SJCRH30 (cell line): ENCODE measurements around the gene DNAJC22. TPM values are rescaled to one million over a fixed set of nuclear protein-coding genes. Genes with fewer than 3 reads are reported as not detected.

ENCODE experiments used
- DNase-seq, 2 experiments: peaks; one replicate each; pipeline ENCODE4 v3.0.0-alpha.2; 2015 to 2020
- H3K27ac ChIP-seq: fragments of 250-450 bp; sonication (Bioruptor Pico); 2 replicates; pipeline ENCODE4 v1.5.1; 2020; ENCODE audit warnings: mild to moderate bottlenecking, moderate library complexity
- H3K27me3 ChIP-seq: fragments of 250-450 bp; sonication (Bioruptor Pico); 2 replicates; pipeline ENCODE4 v1.5.1; 2020; ENCODE audit warnings: mild to moderate bottlenecking, moderate library complexity
- H3K36me3 ChIP-seq: fragments of 250-450 bp; sonication (Bioruptor Pico); 2 replicates; pipeline ENCODE4 v1.5.1; 2020; ENCODE audit warnings: mild to moderate bottlenecking, moderate library complexity
- H3K4me1 ChIP-seq: fragments of 250-450 bp; sonication (Bioruptor Pico); 2 replicates; pipeline ENCODE4 v1.5.1; 2020; ENCODE audit warnings: mild to moderate bottlenecking, moderate library complexity
- H3K4me3 ChIP-seq: fragments of 250-450 bp; sonication (Bioruptor Pico); 2 replicates; pipeline ENCODE4 v1.5.1; 2020; ENCODE audit warnings: mild to moderate bottlenecking, moderate library complexity
- H3K9me3 ChIP-seq: fragments of 250-450 bp; sonication (Bioruptor Pico); replicated peaks from 2 replicates; pipeline ENCODE4 v1.5.1; 2020; ENCODE audit warnings: mild to moderate bottlenecking, moderate library complexity
- total RNA-seq: library from RNA; depleted of rRNA; stranded (reverse); fragments of >200 nt; shearing (Covaris generic); gene quantifications from 2 replicates; pipeline ENCODE4 v1.2.3, GENCODE V29; 2014

The DNAJC22 gene
- total RNA-seq, 1 experiment from 2014 or later = 11.9 TPM

DNA sequence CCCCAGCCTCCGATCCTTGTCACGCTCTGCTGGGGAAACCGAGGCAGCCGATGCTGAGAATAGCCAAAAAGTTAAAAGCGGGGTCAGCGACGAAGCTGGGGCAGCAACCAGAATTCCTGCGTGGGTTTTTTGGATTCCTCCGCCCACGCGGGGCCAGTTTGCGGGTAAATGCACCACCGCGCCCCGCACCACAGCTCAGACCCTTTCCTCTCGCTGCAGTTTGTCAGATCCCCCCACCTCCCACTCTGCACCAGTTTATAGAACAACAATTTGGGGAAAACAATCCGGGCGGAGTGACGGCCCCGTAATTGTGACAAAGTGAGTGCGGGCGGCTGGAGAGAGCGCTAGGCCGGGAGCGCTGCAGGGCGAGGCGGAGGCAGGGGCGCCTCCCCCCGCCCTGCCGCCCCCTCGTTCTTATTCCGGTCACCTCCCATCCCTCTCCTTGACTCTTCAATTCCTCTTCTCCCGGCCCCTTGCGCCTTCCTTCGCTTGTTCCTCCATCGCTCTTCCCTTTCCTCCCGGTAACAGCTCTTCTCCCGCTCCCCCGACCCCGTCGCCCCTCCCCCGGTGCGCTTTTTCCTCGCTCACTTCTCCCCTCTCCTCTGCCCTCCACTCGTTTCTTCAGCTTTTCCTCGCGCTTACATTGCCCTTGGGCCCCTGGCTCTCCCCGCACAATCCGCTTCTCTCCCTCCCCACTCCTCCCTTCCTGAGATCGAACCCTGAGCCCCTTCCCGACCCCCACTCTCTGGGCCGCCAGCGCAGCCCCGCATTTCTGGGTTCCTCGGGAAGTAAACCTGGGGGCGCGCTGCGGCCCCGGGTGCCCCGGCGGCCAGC lies 646 bp upstream of the DNAJC22 start:
- Histone ChIP-seq H3K4me3 (peak overlapping the region; percentile 60), H3K27ac (no peak overlapping the region), H3K27me3 (peaks cover 12% of the 10 kb centered on the region; the same call in 1 of the 2 replicates), H3K9me3 (no peaks in the 10 kb centered on the region), H3K4me1 (peaks cover 15% of the 10 kb centered on the region; the same call in 1 of the 2 replicates), H3K36me3 (no peaks in the 10 kb centered on the region)
- no peak for DNase-seq

DNA sequence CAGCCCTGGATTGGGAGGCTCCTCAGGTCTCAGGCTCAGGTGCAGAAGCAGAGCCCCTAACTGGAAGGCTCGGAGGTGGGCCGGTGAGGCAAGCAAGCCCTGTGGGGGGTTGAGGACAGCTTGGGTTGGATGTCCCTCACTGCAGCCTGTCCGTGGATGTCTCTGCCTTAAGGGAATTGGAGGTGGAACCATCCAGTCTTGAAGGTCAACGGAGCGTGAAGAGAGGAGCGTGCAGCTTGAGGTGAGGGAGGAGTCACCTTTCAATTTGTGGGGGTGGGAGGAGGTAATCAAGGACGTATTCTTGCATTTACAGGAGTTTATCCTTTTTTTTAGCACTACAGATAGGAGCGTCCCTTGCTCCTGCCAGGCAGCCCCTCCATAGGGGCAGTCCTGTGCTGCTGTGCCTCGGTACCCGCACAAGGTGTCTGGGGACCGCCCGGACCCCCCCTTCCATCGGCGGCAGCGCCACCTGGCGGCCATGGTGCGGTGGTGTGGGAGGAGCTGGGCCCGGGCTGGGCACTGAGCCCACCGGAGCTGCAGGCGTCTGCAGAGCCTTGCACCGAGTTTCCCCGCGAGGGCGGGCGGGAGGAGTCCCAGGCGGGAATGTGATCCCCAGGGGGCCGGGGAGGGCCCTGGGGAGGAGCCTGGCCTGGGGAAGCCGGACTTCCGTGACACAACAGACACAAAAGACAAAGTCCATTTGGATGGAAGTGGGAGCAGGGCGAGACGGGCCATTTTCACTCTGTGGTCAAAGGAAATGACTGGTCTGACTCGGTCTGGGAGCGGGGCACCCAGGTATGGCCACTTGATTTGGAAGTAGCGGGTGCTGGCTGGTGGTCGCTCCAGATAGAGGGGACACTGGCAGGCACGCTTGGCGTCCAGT lies 864 bp downstream of the DNAJC22 start:
- H3K4me1 ChIP-seq = peaks cover 15% of the 10 kb centered on the region; the same call in 1 of the 2 replicates
- H3K36me3 ChIP-seq = no peaks in the 10 kb centered on the region
- peak overlapping the region; percentile 33 for H3K27ac ChIP-seq
- peak overlapping the region; percentile 60 for H3K4me3 ChIP-seq
- peak; percentile 94 to 95 for DNase-seq
- no peaks in the 10 kb centered on the region for H3K9me3 ChIP-seq
- peaks cover 12% of the 10 kb centered on the region; the same call in 1 of the 2 replicates for H3K27me3 ChIP-seq

- Histone ChIP-seq H3K9me3 (no peaks in the 10 kb centered on the region), H3K27me3 (peaks cover 12% of the 10 kb centered on the region; the same call in 1 of the 2 replicates), H3K4me1 (peaks cover 11% of the 10 kb centered on the region; the same call in 1 of the 2 replicates), H3K36me3 (no peaks in the 10 kb centered on the region), H3K27ac (no peak overlapping the region), H3K4me3 (no peak overlapping the region)
- DNase-seq = no peak
Measured at GRCh38 chr12:49348781-49349180, 2.1 kb downstream of the DNAJC22 start.

- no peaks in the 10 kb centered on the region for H3K9me3 ChIP-seq
- no peaks in the 10 kb centered on the region for H3K36me3 ChIP-seq
- H3K4me3 ChIP-seq = no peak overlapping the region
- H3K27ac ChIP-seq = no peak overlapping the region
- DNase-seq = no peak
- H3K4me1 ChIP-seq = peaks cover 11% of the 10 kb centered on the region; the same call in 1 of the 2 replicates
- H3K27me3 ChIP-seq = peaks cover 12% of the 10 kb centered on the region; the same call in 1 of the 2 replicates
Measured at GRCh38 chr12:49349266-49349665, 2.6 kb downstream of the DNAJC22 start.

DNA sequence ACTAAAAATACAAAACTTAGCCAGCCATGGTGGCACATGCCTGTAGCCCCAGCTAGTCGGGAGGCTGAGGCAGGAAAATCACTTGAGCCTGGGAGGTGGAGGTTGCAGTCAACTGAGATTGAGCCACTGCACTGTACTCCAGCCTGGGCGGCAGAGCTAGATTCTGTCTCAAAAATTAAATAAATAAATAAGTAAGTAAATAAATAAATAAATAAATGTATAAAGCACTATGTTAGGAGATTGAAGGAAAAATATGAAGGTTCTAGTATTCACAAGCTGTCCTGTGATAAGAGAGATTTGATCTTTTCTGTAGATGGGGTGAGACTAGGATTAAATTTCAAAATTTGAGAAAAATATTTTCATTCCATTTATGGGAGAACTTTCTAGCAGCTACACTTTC lies 5.7 kb downstream of the DNAJC22 start:
- peaks cover 4% of the 10 kb centered on the region; the same call in 1 of the 2 replicates for H3K4me1 ChIP-seq
- H3K27ac ChIP-seq = no peak overlapping the region
- no peaks in the 10 kb centered on the region for H3K36me3 ChIP-seq
- H3K9me3 ChIP-seq = no peaks in the 10 kb centered on the region
- no peaks in the 10 kb centered on the region for H3K27me3 ChIP-seq
- no peak overlapping the region for H3K4me3 ChIP-seq
- no peak for DNase-seq

DNA sequence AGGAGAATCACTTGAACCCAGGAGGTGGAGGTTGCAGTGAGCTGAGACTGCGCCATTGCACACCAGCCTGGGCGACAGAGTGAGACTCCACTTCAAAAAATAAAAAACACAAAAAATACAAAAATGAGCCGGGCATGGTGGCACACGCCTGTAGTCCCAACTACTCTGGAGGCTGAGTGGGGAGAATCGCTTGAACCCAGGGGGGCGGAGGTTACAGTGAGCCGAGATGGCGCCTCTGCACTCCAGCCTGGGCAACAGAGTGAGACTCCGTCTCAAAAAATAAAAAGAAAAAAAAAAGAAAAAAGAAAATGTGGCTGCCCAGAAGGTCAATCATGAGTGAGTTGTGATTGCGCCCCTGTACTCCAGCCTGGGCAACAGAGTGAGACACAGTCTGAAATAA lies 9.2 kb downstream of the DNAJC22 start:
- H3K27me3 ChIP-seq = no peaks in the 10 kb centered on the region
- H3K4me3 ChIP-seq = no peak overlapping the region
- no peaks in the 10 kb centered on the region for H3K9me3 ChIP-seq
- no peaks in the 10 kb centered on the region for H3K36me3 ChIP-seq
- no peak overlapping the region for H3K27ac ChIP-seq
- no peak for DNase-seq
- no peaks in the 10 kb centered on the region for H3K4me1 ChIP-seq

GRCh38 chr12:49357103-49357678 lies 10.5 kb downstream of the DNAJC22 start:
- H3K4me3 ChIP-seq = no peak overlapping the region
- no peaks in the 10 kb centered on the region for H3K4me1 ChIP-seq
- DNase-seq = peak in 1 of 2 experiments; percentile 70
- H3K27ac ChIP-seq = no peak overlapping the region
- H3K9me3 ChIP-seq = no peaks in the 10 kb centered on the region
- no peaks in the 10 kb centered on the region for H3K27me3 ChIP-seq
- no peaks in the 10 kb centered on the region for H3K36me3 ChIP-seq

- Histone ChIP-seq H3K27ac (no peak overlapping the region), H3K36me3 (no peaks in the 10 kb centered on the region), H3K9me3 (no peaks in the 10 kb centered on the region), H3K27me3 (no peaks in the 10 kb centered on the region), H3K4me3 (no peak overlapping the region), H3K4me1 (no peaks in the 10 kb centered on the region)
- DNase-seq = peak; percentile 75 to 95
Measured at GRCh38 chr12:49358483-49359141, 11.9 kb downstream of the DNAJC22 start.

GRCh38 chr12:49359671-49360070 lies 13.0 kb downstream of the DNAJC22 start:
- Histone ChIP-seq H3K27me3 (no peaks in the 10 kb centered on the region), H3K9me3 (no peaks in the 10 kb centered on the region), H3K36me3 (no peaks in the 10 kb centered on the region), H3K4me1 (no peaks in the 10 kb centered on the region), H3K27ac (no peak overlapping the region), H3K4me3 (no peak overlapping the region)
- DNase-seq = no peak

- Histone ChIP-seq H3K4me1 (peaks cover 10% of the 10 kb centered on the region), H3K9me3 (no peaks in the 10 kb centered on the region), H3K27ac (no peak overlapping the region), H3K4me3 (no peak overlapping the region), H3K27me3 (no peaks in the 10 kb centered on the region), H3K36me3 (no peaks in the 10 kb centered on the region)
- DNase-seq = no peak
Measured at GRCh38 chr12:49362077-49362476, 15.4 kb downstream of the DNAJC22 start.

- no peaks in the 10 kb centered on the region for H3K9me3 ChIP-seq
- no peaks in the 10 kb centered on the region for H3K36me3 ChIP-seq
- no peaks in the 10 kb centered on the region for H3K27me3 ChIP-seq
- no peak for DNase-seq
- H3K27ac ChIP-seq = no peak overlapping the region
- peaks cover 19% of the 10 kb centered on the region for H3K4me1 ChIP-seq
- no peak overlapping the region for H3K4me3 ChIP-seq
Measured at GRCh38 chr12:49364989-49365388, 18.3 kb downstream of the DNAJC22 start.

GRCh38 chr12:49365542-49365941 lies 18.9 kb downstream of the DNAJC22 start:
- Histone ChIP-seq H3K4me1 (peaks cover 23% of the 10 kb centered on the region), H3K4me3 (peak overlapping the region; percentile 90), H3K27me3 (no peaks in the 10 kb centered on the region), H3K36me3 (no peaks in the 10 kb centered on the region), H3K27ac (no peak overlapping the region), H3K9me3 (no peaks in the 10 kb centered on the region)
- peak; percentile 34 to 63 for DNase-seq

DNA sequence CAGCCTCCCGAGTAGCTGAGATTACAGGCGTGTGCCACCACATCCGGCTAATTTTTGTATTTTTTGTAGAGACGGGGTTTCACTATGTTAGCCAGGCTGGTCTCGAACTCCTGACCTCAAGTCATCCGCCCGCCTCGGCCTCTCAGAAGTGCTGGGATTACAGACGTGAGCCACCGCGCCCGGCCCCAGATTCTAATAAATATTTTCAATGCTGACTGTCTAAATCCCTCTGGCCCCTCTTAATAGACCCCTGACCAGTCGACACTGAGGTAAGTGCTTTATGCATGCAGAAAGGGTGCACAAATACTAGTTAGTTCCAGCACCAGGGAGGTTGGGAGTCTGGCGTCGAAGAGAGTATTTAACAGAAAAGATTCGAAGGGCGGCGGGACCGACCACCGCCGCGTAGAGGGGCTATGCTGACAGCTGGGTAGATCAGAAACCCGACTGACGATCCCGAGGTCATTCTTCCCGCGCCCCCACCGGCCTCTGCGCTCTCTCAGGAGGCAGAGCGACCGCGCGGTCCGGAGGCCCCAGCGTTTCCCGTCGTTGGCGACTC lies 19.5 kb downstream of the DNAJC22 start:
- DNase-seq = no peak
- Histone ChIP-seq H3K27ac (peak overlapping the region; percentile 98), H3K36me3 (peaks cover 2% of the 10 kb centered on the region; the same call in 1 of the 2 replicates), H3K4me1 (peaks cover 23% of the 10 kb centered on the region), H3K27me3 (no peaks in the 10 kb centered on the region), H3K9me3 (no peaks in the 10 kb centered on the region), H3K4me3 (peak overlapping the region; percentile 90)
